Sciatic nerve (tissue), 2 donors: ENCODE results near the gene PDE4DIP. TPM values are rescaled to one million over a fixed set of nuclear protein-coding genes. Genes with fewer than 3 reads are reported as not detected.
"Not testable (repeated sequence)": the region's sequence is repeated elsewhere in the genome, so short reads cannot be mapped to it uniquely, and the experiment has no call there.

Experiments
- ATAC-seq: fragments of 200-7000 bp; cut with Tn5 transposase; one replicate; pipeline ENCODE4 v1.9.1; 2020; ENCODE audit warnings: mild to moderate bottlenecking, moderate library complexity
- DNase-seq: peaks from one replicate; pipeline ENCODE4 v3.0.0-alpha.2; 2020; ENCODE audit warnings: low spot score
- intact Hi-C: fragments of 100-400 bp; cut with DNase I; formaldehyde crosslinking; loops from one replicate; pipeline ENCODE4 v1.14.2; 2022
- total RNA-seq: library from RNA; stranded (reverse); fragmentation: NEBNext Ultra II Directional; extraction: Animal tissue kit (Norgen Biotek cat#: 25700); gene quantifications from one replicate; pipeline ENCODE4 v1.2.1, GENCODE V29; 2021
- donor health status: DM: no; HTN: no; CAD: no.
- donor health status: DM: no; HTN: no; CAD: no.

Gene PDE4DIP
- total RNA-seq, 1 donor from 2014 or later = 121 TPM

GRCh38 chr1:149008769-149009168 is 164.5 kb downstream of the PDE4DIP start:
- ATAC-seq, intact Hi-C loops, DNase-seq: not testable (repeated sequence)

GRCh38 chr1:149009761-149010160 is 165.5 kb downstream of the PDE4DIP start:
- ATAC-seq, DNase-seq, intact Hi-C loops: not testable (repeated sequence)

GRCh38 chr1:149012599-149012998 is 168.4 kb downstream of the PDE4DIP start:
- DNase-seq, intact Hi-C loops, ATAC-seq: not testable (repeated sequence)

GRCh38 chr1:149013513-149013912 is 169.3 kb downstream of the PDE4DIP start:
- ATAC-seq, DNase-seq, intact Hi-C loops: not testable (repeated sequence)

- ATAC-seq, DNase-seq, intact Hi-C loops: not testable (repeated sequence)
Observed at GRCh38 chr1:149015522-149015921, 171.3 kb downstream of the PDE4DIP start.

- DNase-seq, intact Hi-C loops, ATAC-seq: not testable (repeated sequence)
Observed at GRCh38 chr1:149016626-149017025, 172.4 kb downstream of the PDE4DIP start.

- DNase-seq = not testable (repeated sequence)
Observed at GRCh38 chr1:149018577-149018976, 174.3 kb downstream of the PDE4DIP start.

GRCh38 chr1:149024327-149024726 is 180.1 kb downstream of the PDE4DIP start:
- ATAC-seq, intact Hi-C loops, DNase-seq: not testable (repeated sequence)

More at GRCh38 chr1:149018577-149018976, 174.3 kb downstream of the PDE4DIP start:
- ATAC-seq, intact Hi-C loops: not testable (repeated sequence)

- DNase-seq, ATAC-seq, intact Hi-C loops: not testable (repeated sequence)
Observed at GRCh38 chr1:149033916-149034315, 189.7 kb downstream of the PDE4DIP start.

- intact Hi-C loops, ATAC-seq, DNase-seq: not testable (repeated sequence)
Observed at GRCh38 chr1:149043056-149043455, 198.8 kb downstream of the PDE4DIP start.

GRCh38 chr1:149064611-149065010 is 220.4 kb downstream of the PDE4DIP start:
- intact Hi-C loops, ATAC-seq, DNase-seq: not testable (repeated sequence)

GRCh38 chr1:149075505-149076127 is 231.4 kb downstream of the PDE4DIP start:
- ATAC-seq, DNase-seq, intact Hi-C loops: not testable (repeated sequence)

Other genes starting within 250 kb of the PDE4DIP start
- gene NBPF14, start 248.4 kb upstream of the PDE4DIP start, total RNA-seq = 60.5 TPM
- gene NUDT4B, start 95.7 kb upstream of the PDE4DIP start, total RNA-seq = not detected